K562 (cell line): ENCODE measurements around the gene RAB43. TPM values are rescaled to one million over a fixed set of nuclear protein-coding genes. Genes with fewer than 3 reads are reported as not detected.

Experiments
- ATAC-seq: fragments of 200-7000 bp; cut with Tn5 transposase; 3 replicates; pipeline ENCODE4 v1.9.1; 2020; ENCODE audit warnings: moderate library complexity
- BruUV-seq: library from RNA; stranded (reverse); fragments of 400-500 nt; replicated peaks from 2 replicates; lab custom pipeline; 2021; lab: Mats Ljungman, UMichigan
- CTCF ChIA-PET: fragments of 300-600 bp; formaldehyde crosslinking; extraction: SDS; loops from one replicate; lab custom pipeline; 2021; ENCODE audit warnings: low intra/inter-chr PET ratio; lab: Yijun Ruan, JAX
- POLR2A ChIA-PET: fragments of 300-600, 350-650 bp; sonication (Branson Sonifier 250); formaldehyde crosslinking; extraction: SDS; loops from one replicate; lab custom pipeline; 2021; ENCODE audit warnings: antibody characterized with exemption, inconsistent platforms; lab: Yijun Ruan, JAX
- DNase-seq, 4 experiments: peaks; one replicate each; pipeline versions ENCODE4 v3.0.0 to v3.0.0-alpha.2; 2011 to 2018; ENCODE audit warnings: low spot score in 3 of 4, mixed read lengths in 3 of 4; ENCODE audit errors: extremely low read depth in 1 of 4
- FAIRE-seq: peaks from 2 replicates; lab custom pipeline; 2011; peaks lifted over from hg19 to GRCh38; lab: Jason Lieb, UNC
- H2AFZ ChIP-seq: 2 replicates; pipeline ENCODE4 v1.6.0; 2011; ENCODE audit warnings: low read depth, low read length, control low read depth, inconsistent platforms
- H3K27ac ChIP-seq: fragments of 200-600 bp; 3 replicates; pipeline ENCODE4 v1.8.0; 2011; ENCODE audit warnings: low read depth, mild to moderate bottlenecking, control low read depth, inconsistent platforms, low read length, moderate library complexity, mixed read lengths; ENCODE audit errors: extremely low read depth
- H3K27me3 ChIP-seq, 2 experiments: fragments of 300-600 bp in 1 of 2; 2 replicates in 1 of 2; 3 replicates in 1 of 2; pipeline versions ENCODE4 v1.6.0 to v1.8.0; 2011; ENCODE audit warnings: inconsistent platforms in 2 of 2, low read length in 2 of 2, mild to moderate bottlenecking in 1 of 2, mixed read lengths in 1 of 2, moderate library complexity in 1 of 2; ENCODE audit not compliant: control insufficient read depth in 2 of 2, insufficient read depth in 2 of 2
- H3K36me3 ChIP-seq: fragments of 300-600 bp; 3 replicates; pipeline ENCODE4 v1.8.0; 2011; ENCODE audit warnings: mild to moderate bottlenecking, low read length, inconsistent platforms; ENCODE audit not compliant: control insufficient read depth, insufficient read depth
- H3K4me1 ChIP-seq, 2 experiments: fragments of 200-600 bp in 1 of 2; replicated peaks in 1 of 2; 2 replicates in 1 of 2; 3 replicates in 1 of 2; pipeline versions ENCODE4 v1.5.1 to v1.8.0; 2011; ENCODE audit warnings: inconsistent platforms in 2 of 2, low read length in 2 of 2, mild to moderate bottlenecking in 1 of 2, mixed read lengths in 1 of 2, moderate library complexity in 1 of 2; ENCODE audit not compliant: control insufficient read depth in 2 of 2, insufficient read depth in 2 of 2
- H3K4me2 ChIP-seq: 2 replicates; pipeline ENCODE4 v1.6.1; 2011; ENCODE audit warnings: low read length, control low read depth, inconsistent platforms, mixed read lengths; ENCODE audit not compliant: insufficient read depth
- H3K4me3 ChIP-seq: fragments of 200-600 bp; sonication (generic), shearing (Covaris generic); 2 replicates; pipeline ENCODE4 v1.5.1; 2016; ENCODE audit warnings: control low read depth, inconsistent platforms
- H3K79me2 ChIP-seq: fragments of 200-600 bp; 3 replicates; pipeline ENCODE4 v1.8.0; 2011; ENCODE audit warnings: low read length, inconsistent platforms; ENCODE audit not compliant: control insufficient read depth, insufficient read depth
- H3K9ac ChIP-seq, 2 experiments: 2 replicates each; pipeline versions ENCODE4 v1.6.0 to v1.6.1; 2011; ENCODE audit warnings: low read depth in 2 of 2, low read length in 2 of 2, control low read depth in 1 of 2, inconsistent platforms in 1 of 2, mild to moderate bottlenecking in 1 of 2, mixed read lengths in 1 of 2; ENCODE audit not compliant: insufficient read depth in 1 of 2
- H3K9me1 ChIP-seq: one replicate; pipeline ENCODE4 v1.6.0; 2011; ENCODE audit warnings: inconsistent platforms, mild to moderate bottlenecking, low read length, moderate library complexity; ENCODE audit not compliant: control insufficient read depth, insufficient read depth
- H3K9me3 ChIP-seq: replicated peaks from 2 replicates; pipeline ENCODE4 v1.5.1; 2011; ENCODE audit warnings: low read depth, low read length, inconsistent platforms; ENCODE audit not compliant: control insufficient read depth, insufficient read depth
- H4K20me1 ChIP-seq: replicated peaks from 2 replicates; pipeline ENCODE4 v1.6.1; 2011; ENCODE audit warnings: low read length, inconsistent platforms, mixed read lengths; ENCODE audit not compliant: control insufficient read depth, insufficient read depth
- ATF2 ChIP-seq: sonication (generic); formaldehyde crosslinking; IDR thresholded peaks from 2 replicates; pipeline ENCODE4 v1.8.1; 2022; ENCODE audit warnings: missing genetic modification reagents
- ATF4 ChIP-seq: fragments of 450-650 bp; formaldehyde crosslinking; IDR thresholded peaks from 2 replicates; pipeline ENCODE4 v1.4.0; 2022; ENCODE audit warnings: mild to moderate bottlenecking, moderate library complexity
- BRD9 ChIP-seq: fragments of 450-650 bp; IDR thresholded peaks from 2 replicates; pipeline ENCODE4 v1.6.1; 2018; ENCODE audit warnings: low read depth; ENCODE audit not compliant: partially characterized antibody
- CBFA2T3 ChIP-seq: fragments of 450-650 bp; IDR thresholded peaks from 2 replicates; pipeline ENCODE4 v1.6.1; 2017
- CXXC5 ChIP-seq: fragments of 250-450 bp; sonication (Bioruptor Pico); IDR thresholded peaks from 2 replicates; pipeline ENCODE4 v1.8.0; 2022; ENCODE audit warnings: inconsistent platforms, mild to moderate bottlenecking, moderate library complexity
- DPF2 ChIP-seq: fragments of 450-650 bp; IDR thresholded peaks from 2 replicates; pipeline ENCODE4 v1.6.1; 2016
- JUND ChIP-seq, 2 experiments: IDR thresholded peaks; 2 replicates in 1 of 2; 3 replicates in 1 of 2; pipeline ENCODE4 v1.6.1; 2011; ENCODE audit warnings: borderline replicate concordance in 2 of 2, low read depth in 2 of 2, low read length in 2 of 2, improper control_type of control experiment in 1 of 2, missing biosample characterization in 1 of 2, missing genetic modification characterization in 1 of 2, missing genetic modification reagents in 1 of 2
- KLF6 ChIP-seq: fragments of 250-450 bp; sonication (Bioruptor Pico); IDR thresholded peaks from 2 replicates; pipeline ENCODE4 v1.4.0; 2020; ENCODE audit warnings: mild to moderate bottlenecking, moderate library complexity, borderline replicate concordance
- NFATC3 ChIP-seq: fragments of 450-650 bp; IDR thresholded peaks from 2 replicates; pipeline ENCODE4 v1.6.1; 2017; ENCODE audit warnings: mild to moderate bottlenecking
- NR0B1 ChIP-seq: fragments of 450-650 bp; IDR thresholded peaks from one replicate; pipeline ENCODE4 v1.6.1; 2018; ENCODE audit warnings: mild to moderate bottlenecking, moderate library complexity; ENCODE audit not compliant: partially characterized antibody
- NUFIP1 ChIP-seq: fragments of 450-650 bp; IDR thresholded peaks from 2 replicates; pipeline ENCODE4 v1.6.1; 2018; ENCODE audit not compliant: partially characterized antibody
- RCOR1 ChIP-seq, 2 experiments: IDR thresholded peaks; 2 replicates each; pipeline ENCODE4 v1.6.1; 2012; ENCODE audit warnings: low read depth in 2 of 2, low read length in 2 of 2, borderline replicate concordance in 1 of 2, improper control_type of control experiment in 1 of 2
- SIN3B ChIP-seq: fragments of 450-650 bp; IDR thresholded peaks from 2 replicates; pipeline ENCODE4 v1.6.1; 2017; ENCODE audit warnings: low read depth, mild to moderate bottlenecking, moderate library complexity
- SMARCC2 ChIP-seq: fragments of 450-650 bp; IDR thresholded peaks from 2 replicates; pipeline ENCODE4 v1.6.1; 2017; ENCODE audit warnings: antibody characterized with exemption, moderate library complexity, mild to moderate bottlenecking, low read depth
- TCF3 ChIP-seq: sonication (generic); formaldehyde crosslinking; IDR thresholded peaks from 2 replicates; pipeline ENCODE4 v1.4.0; 2020; ENCODE audit warnings: mild to moderate bottlenecking, missing genetic modification reagents
- UBTF ChIP-seq, 2 experiments: IDR thresholded peaks; 2 replicates each; pipeline ENCODE4 v1.6.1; 2012; ENCODE audit warnings: improper control_type of control experiment in 2 of 2, low read depth in 2 of 2, low read length in 2 of 2, borderline replicate concordance in 1 of 2
- WGBS: fragments of 100-300 bp; shearing (Covaris generic); methylation state at CpG from one replicate; pipeline ENCODE4 v1.1.6; 2016; ENCODE audit warnings: low coverage, mixed read lengths; ENCODE audit not compliant: insufficient coverage; ENCODE audit errors: missing lambda C conversion rate; 5-methylcytosine and 5-hydroxymethylcytosine counted together
- in situ Hi-C: fragments of 300-500 bp; cut with MboI; formaldehyde crosslinking; loops from 4 replicates; pipeline ENCODE4 v1.15.0; 2018; ENCODE audit warnings: inconsistent platforms, mixed read lengths
- intact Hi-C: fragments of 100-400 bp; cut with micrococcal nuclease; formaldehyde crosslinking; loops from 2 replicates; pipeline ENCODE4 v1.14.2; 2022
- polyA plus RNA-seq, 8 experiments: library from polyadenylated mRNA; depleted of rRNA in 4 of 8; stranded (reverse) in 5 of 8; unstranded in 3 of 8; fragments of >200 nt; fragmentation: Nextera tagmentation in 2 of 8; fragmentation: Illumina TruSeq in 1 of 8; extraction: Ambion mirVana in 2 of 8; extraction: Trizol in 1 of 8; gene quantifications; 2 replicates each; pipeline versions ENCODE4 v1.2.1 to v1.2.3, GENCODE V29; 2011 to 2014; ENCODE audit warnings: inconsistent platforms in 1 of 8, missing spikeins in 1 of 8
- total RNA-seq, 7 experiments: library from RNA; depleted of rRNA in 6 of 7; stranded (reverse); fragments of >200 nt in 6 of 7; fragmentation: Illumina TruSeq in 2 of 7; extraction: Trizol in 2 of 7; gene quantifications; 2 replicates each; pipeline versions ENCODE4 v1.2.1 to v1.2.3, GENCODE V29; 2011 to 2021; ENCODE audit warnings: low replicate concordance in 1 of 7

RAB43 gene
- total and polyA plus RNA-seq, 9 of the 15 experiments (the other 6 are each of a cell fraction or from before 2014, with no cell fraction given) = 0.04 to 6.8 (median 1.7) TPM; not detected in 2

GRCh38 chr3:129104498-129105079 is 17.0 kb downstream of the RAB43 start:
- FAIRE-seq (peak; percentile 40), ATAC-seq (peak; percentile 55), DNase-seq (peak in 1 of 4 experiments; percentile 44)
- H3K4me2 ChIP-seq = no peak overlapping the region; the same call in 1 of the 2 replicates
- BruUV-seq = no TSS peak
- H3K79me2 ChIP-seq = no peaks in the 10 kb centered on the region
- in situ Hi-C loops = no loop called here
- 25% methylated on average over 6 of the region's 6 CpGs for WGBS
- intact Hi-C loops = no loop called here
- no peak overlapping the region for H2AFZ ChIP-seq
- TF ChIP-seq NUFIP1 = no peak
- TF ChIP-seq ATF2 (CRISPR knock-in tag) = no peak
- no peak for TF ChIP-seq SMARCC2
- peak; percentile 48 for TF ChIP-seq TCF3
- no peak for TF ChIP-seq NFATC3
- 0 out of 4 replicates have a peak, but pooled peaks of 1 of the 2 experiments have one; percentile 27 for TF ChIP-seq UBTF (IDR thresholded peaks at IDR 0.05; ENCODE audit: borderline replicate concordance in 1 of 2, low read depth in 2 of 2, low read length in 2 of 2)
- TF ChIP-seq ATF4 (CRISPR knock-in tag) = no peak
- no peak for TF ChIP-seq NR0B1
- no peak for TF ChIP-seq SIN3B
- TF ChIP-seq CXXC5 (CRISPR knock-in tag) = 0 out of 2 replicates have a peak, but pooled peaks have one; percentile 22
- peak; percentile 63 for TF ChIP-seq CBFA2T3
- TF ChIP-seq JUND (IDR thresholded peaks at IDR 0.05; ENCODE audit: borderline replicate concordance, low read depth, low read length) = no peak
- 0 out of 3 replicates have a peak, but pooled peaks have one; percentile 14 for TF ChIP-seq JUND (tag; IDR thresholded peaks at IDR 0.05; ENCODE audit: borderline replicate concordance, low read depth, low read length)
- peak in 1 of 2 experiments; percentile 13; a peak in 1 of 4 replicates for TF ChIP-seq RCOR1 (IDR thresholded peaks at IDR 0.05; ENCODE audit: borderline replicate concordance in 1 of 2, low read depth in 2 of 2, low read length in 2 of 2)
- TF ChIP-seq KLF6 (CRISPR knock-in tag) = no peak
- TF ChIP-seq DPF2 = peak; percentile 44; the same call in 1 of the 2 replicates
- no peak for TF ChIP-seq BRD9
- peaks cover 12 to 19% of the 10 kb centered on the region in 2 experiments; a peak in 4 of 5 replicates for H3K4me1 ChIP-seq
- CTCF ChIA-PET = no interaction called here
- H3K36me3 ChIP-seq = no peaks in the 10 kb centered on the region
- H3K4me3 ChIP-seq = no peak overlapping the region
- no peak overlapping the region for H3K27ac ChIP-seq
- 0 out of 2 replicates have a peak, but pooled peaks cover 3% of the 10 kb centered on the region for H4K20me1 ChIP-seq
- H3K9ac ChIP-seq = peak overlapping the region in 1 of 2 experiments; percentile 17; a peak in 1 of 4 replicates
- H3K27me3 ChIP-seq = no peaks in the 10 kb centered on the region
- H3K9me1 ChIP-seq = no peaks in the 10 kb centered on the region
- no peaks in the 10 kb centered on the region for H3K9me3 ChIP-seq
- POLR2A ChIA-PET = interaction anchor here (1.0 kb wide), 1 partner anchor 16 kb away, joined by 4 read pairs; no protein-coding TSS in a partner anchor
